ENCODE results near the gene PACSIN2.

PACSIN2 gene

DNA sequence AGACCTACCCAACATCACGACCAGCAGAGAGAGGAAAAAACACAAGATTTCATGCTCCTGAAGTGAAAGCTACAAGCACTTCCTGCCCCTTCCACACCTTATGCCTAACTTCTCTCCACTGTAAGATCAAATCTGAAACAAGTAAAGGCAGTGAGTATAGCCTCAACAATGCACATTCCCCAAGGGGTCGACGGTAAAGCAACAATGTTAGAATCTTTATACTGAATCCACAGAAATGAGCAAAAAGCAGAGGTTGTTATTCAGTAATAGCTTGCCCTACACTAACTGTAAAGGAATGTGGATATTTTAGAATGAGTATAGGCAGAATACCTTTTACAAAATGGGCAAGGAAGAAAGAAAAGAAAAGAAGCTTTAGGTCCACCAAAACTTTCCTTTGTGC, 173.5 kb downstream of the PACSIN2 start:
- peak; percentile 33 for DNase-seq (ENCODE audit: low read depth)
- no peak overlapping the region for H3K4me3 ChIP-seq (ENCODE audit: control insufficient read depth, low read depth, low read length)
- TF ChIP-seq, protein P1, sequence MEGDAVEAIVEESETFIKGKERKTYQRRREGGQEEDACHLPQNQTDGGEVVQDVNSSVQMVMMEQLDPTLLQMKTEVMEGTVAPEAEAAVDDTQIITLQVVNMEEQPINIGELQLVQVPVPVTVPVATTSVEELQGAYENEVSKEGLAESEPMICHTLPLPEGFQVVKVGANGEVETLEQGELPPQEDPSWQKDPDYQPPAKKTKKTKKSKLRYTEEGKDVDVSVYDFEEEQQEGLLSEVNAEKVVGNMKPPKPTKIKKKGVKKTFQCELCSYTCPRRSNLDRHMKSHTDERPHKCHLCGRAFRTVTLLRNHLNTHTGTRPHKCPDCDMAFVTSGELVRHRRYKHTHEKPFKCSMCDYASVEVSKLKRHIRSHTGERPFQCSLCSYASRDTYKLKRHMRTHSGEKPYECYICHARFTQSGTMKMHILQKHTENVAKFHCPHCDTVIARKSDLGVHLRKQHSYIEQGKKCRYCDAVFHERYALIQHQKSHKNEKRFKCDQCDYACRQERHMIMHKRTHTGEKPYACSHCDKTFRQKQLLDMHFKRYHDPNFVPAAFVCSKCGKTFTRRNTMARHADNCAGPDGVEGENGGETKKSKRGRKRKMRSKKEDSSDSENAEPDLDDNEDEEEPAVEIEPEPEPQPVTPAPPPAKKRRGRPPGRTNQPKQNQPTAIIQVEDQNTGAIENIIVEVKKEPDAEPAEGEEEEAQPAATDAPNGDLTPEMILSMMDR (conservative IDR thresholded peaks at IDR 0.05; ENCODE audit: control insufficient read depth, insufficient read depth, low read depth, low read length), result no peak

DNA sequence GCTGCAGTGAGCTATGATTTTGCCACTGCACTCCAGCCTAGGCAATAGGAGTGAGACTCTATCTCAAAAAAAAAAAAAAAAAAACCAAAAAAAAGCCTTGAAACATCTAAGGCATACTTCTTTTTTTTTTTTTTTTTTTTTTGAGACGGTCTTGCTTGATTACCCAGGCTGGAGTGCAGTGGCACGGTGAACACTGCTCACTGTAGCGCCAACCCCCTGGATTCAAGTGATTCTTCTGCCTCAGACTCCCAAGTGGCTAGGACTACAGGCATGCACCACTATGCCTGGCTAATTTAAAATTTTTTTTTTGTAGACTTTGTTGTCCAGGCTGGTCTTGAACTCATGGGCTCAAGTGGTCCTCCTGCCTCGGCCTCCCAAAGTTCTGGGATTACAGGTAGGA, 177.4 kb downstream of the PACSIN2 start:
- DNase-seq (ENCODE audit: low read depth), result no peak
- TF ChIP-seq, protein P1 (conservative IDR thresholded peaks at IDR 0.05; ENCODE audit: control insufficient read depth, insufficient read depth, low read depth, low read length), result no peak
- H3K4me3 ChIP-seq (ENCODE audit: control insufficient read depth, low read depth, low read length), result no peak overlapping the region

DNA sequence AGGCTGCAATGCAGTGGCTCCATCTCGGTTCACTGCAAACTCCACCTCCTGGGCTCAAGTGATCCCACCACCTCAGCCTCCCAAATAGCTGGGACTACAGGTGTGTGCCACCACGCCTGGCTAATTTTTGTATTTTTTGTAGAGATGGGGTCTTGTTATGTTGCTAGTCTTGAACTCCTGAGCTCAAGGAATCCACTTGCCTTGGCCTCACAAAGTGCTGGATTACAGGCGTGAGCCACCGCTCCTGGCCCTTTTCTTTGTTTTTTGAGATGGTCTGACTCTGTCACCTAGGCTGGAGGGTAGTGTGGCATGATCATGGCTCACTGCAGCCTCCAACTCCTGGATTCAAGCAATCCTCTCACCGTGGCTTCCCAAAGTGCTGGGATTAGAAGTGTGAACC, 178.9 kb downstream of the PACSIN2 start:
- TF ChIP-seq, protein P1 (conservative IDR thresholded peaks at IDR 0.05; ENCODE audit: control insufficient read depth, insufficient read depth, low read depth, low read length), result no peak

DNA sequence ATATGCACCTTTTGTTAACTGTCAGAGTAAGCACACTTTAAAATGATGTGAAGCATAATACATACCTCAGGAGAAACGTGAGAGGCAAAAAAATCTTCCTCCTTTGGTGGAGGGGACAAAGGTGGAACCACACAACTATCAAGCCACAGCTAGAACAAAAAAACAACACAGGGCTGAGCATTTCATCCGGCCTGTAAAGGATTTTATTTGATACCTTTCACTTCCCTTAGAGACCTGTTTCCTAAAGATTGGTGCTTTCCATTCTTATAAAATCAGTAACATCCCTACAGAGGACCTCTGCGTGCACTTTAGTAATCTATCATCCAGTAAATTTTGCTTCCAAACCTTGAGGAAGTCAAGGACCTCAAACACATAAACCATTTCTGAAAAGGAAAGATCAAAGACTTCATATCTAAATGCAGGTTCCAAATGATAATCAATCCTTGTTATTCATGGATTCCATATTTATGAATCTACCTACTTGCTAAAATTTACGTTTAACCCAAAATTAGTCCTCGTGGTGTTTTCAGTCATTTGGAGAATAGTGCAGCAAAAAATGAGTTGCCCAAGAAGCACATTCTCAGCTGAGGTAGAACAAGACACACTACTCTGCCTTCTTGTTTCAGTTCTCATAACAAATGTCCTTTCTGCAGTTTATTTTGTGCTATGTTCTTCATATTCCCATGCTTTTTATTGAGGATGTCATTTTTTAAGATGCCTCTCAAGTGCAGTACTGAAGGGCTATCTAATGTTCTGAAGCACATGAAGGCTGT, 180.6 kb downstream of the PACSIN2 start:
- TF ChIP-seq, protein P1 (conservative IDR thresholded peaks at IDR 0.05; ENCODE audit: control insufficient read depth, insufficient read depth, low read depth, low read length), result no peak
- no peak for DNase-seq (ENCODE audit: low read depth)
- no peak overlapping the region for H3K4me3 ChIP-seq (ENCODE audit: control insufficient read depth, low read depth, low read length)

More for the DNA sequence above, 178.9 kb downstream of the PACSIN2 start:
- no peak overlapping the region for H3K4me3 ChIP-seq (ENCODE audit: control insufficient read depth, low read depth, low read length)
- no peak for DNase-seq (ENCODE audit: low read depth)

DNA sequence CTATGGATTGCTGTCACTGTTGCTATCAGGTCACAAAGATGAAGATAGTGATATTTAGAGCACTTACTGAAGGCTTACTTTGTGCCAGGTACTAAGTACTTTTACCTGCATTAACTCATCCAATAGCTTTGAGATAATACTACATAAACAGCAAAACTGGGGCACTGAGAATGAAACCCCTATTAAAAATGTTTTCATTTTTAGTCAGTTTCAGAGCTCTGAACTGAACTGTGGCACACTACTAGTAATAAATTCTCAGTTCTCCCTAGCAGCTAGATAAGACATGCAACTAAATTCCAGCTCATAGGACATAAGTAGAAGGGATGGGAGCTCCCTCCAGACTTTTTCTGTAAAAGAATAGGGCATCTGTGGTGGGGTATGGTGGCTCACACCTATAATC, 181.8 kb downstream of the PACSIN2 start:
- no peak for DNase-seq (ENCODE audit: low read depth)
- TF ChIP-seq, protein P1 (conservative IDR thresholded peaks at IDR 0.05; ENCODE audit: control insufficient read depth, insufficient read depth, low read depth, low read length), result no peak
- H3K4me3 ChIP-seq (ENCODE audit: control insufficient read depth, low read depth, low read length), result no peak overlapping the region

DNA sequence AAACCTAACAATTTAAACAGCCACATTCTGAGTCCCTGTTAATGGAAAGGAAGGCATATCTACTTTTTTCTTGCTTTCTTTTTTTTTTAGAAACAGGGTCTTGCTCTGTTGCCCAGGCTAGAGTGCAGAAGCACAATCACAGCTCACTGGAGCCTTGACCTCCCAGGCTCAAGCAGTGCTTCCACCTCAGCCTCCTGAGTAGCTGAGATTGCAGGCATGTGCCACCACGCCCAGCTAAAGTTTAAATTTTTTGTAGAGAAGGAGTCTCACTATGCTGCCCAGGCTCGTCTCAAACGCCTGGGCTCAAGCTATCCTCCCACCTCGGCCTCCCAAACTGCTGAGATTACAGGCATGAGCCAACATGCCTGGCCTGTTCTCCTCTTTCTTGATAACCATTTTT, 183.2 kb downstream of the PACSIN2 start:
- no peak overlapping the region for H3K4me3 ChIP-seq (ENCODE audit: control insufficient read depth, low read depth, low read length)
- TF ChIP-seq, protein P1 (conservative IDR thresholded peaks at IDR 0.05; ENCODE audit: control insufficient read depth, insufficient read depth, low read depth, low read length), result no peak
- no peak for DNase-seq (ENCODE audit: low read depth)
